Stimulated activated CD8-positive, alpha-beta memory T cell treated with anti-CD3 and anti-CD28 coated beads, Interleukin-12 subunit alpha, Interleukin-12 subunit beta, amount 100 ng/mL, for 4 hours (primary cell): ENCODE measurements around the gene BMF.

ENCODE experiments used
- DNase-seq: peaks from one replicate; pipeline ENCODE4 v3.0.0-alpha.2; 2020; ENCODE audit warnings: low read depth

BMF gene

DNA sequence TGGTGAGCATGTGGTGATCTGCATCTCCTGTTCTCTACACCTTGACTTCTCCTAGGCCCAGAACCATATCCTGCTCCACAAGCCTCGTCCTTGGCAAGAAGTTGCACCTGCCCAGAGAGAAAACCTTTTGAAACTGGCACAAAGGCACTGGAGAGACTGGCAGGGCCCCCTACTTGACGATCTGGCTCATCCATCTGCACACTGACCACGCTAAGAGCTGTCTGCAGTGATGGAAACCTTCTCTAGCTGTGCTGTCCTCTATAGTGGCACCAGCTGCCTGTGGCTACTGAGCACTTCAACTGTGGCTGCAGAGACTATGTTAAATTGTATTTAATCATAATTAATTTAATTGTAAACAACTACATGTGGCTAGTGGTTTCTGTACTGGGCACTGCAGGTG, 43.5 kb downstream of the BMF start:
- no peak for DNase-seq

DNA sequence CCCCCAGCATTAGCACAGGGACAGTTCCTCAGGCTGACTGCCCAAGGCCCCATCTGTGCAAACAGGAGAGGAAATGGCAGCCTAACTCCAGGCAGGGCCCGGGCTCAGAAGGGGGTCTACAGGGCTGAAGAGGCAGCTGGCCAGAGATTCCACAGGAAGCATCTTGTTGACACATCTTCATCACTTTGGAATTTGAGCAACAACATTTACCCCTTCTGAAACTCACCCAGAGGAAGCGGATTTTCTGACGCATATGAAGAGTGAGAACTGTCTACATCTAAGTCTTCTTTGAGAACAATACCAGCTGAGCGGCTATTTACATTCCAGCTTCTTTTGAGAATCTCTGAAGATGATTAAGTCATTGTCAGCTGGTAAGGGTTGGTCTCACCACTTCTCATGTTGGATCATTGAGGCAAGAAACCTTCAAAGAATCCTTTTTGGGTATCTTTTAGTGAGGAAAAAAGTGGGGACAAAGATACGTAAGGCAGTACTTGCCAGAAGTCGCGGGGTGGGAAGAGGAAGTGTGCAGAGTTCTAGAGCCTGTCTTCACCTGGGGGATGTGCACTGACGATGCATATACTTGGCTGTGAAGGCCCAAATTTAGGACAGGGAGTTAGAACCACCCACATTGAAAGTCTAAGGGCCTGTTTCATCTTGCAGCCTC, 44.3 kb downstream of the BMF start:
- DNase-seq, result no peak

DNA sequence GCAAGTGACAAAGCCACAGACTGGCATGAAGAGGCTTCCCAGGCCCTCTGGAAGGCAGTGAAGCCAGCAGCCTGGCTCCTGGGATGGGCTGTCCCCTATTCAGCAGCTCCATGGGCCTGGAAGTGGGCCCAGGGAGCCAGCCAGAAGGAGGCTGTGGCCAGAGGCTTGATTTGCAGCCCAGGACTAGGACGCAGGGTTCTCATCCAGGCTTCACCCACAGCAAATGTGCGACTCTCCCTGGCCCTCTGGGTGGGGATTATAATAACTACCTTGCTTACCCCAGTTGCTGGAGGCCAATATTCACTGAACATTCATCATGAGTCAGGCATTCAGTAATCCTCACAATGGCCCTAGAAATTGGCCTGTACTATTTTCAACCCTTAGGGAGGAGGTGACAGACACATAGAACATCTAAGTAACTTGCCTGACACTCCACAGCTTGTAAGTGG, 45.1 kb downstream of the BMF start:
- no peak for DNase-seq

DNA sequence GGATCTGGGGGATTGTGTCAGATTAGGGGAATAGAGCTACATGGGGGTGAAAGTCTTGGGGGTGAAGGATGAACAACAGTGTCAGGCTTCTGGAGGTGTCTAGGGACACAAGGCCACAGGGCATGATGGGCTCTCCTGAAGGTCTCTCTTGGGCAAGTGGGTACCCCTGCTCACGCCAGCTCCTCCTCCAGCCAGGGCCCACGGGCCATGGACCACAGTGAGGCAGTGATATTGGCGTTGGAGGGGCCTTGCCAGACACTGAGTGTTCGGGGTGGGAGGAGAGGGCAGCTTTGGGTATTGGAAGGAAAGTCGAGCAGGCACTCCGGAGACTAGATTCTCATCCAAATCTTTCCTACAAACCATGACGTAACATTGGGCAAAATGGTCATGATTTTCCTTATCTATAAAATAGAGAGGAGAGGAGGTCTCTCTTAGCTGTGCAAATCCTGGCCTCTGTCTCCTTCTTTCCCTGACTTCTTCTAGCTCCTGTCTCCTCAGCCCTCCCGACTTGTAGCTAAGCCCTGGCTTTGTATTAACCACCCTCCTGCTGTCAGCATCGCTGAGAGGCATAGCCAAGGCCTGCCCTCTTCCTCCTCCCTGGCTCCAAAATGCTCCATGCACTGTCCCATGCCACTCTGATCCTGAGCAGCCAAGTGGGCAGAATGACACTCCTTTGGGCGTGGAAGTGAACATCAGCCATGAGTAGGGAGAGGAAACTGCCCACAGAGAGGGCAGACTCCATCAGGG, 45.7 kb downstream of the BMF start:
- DNase-seq, result no peak

DNA sequence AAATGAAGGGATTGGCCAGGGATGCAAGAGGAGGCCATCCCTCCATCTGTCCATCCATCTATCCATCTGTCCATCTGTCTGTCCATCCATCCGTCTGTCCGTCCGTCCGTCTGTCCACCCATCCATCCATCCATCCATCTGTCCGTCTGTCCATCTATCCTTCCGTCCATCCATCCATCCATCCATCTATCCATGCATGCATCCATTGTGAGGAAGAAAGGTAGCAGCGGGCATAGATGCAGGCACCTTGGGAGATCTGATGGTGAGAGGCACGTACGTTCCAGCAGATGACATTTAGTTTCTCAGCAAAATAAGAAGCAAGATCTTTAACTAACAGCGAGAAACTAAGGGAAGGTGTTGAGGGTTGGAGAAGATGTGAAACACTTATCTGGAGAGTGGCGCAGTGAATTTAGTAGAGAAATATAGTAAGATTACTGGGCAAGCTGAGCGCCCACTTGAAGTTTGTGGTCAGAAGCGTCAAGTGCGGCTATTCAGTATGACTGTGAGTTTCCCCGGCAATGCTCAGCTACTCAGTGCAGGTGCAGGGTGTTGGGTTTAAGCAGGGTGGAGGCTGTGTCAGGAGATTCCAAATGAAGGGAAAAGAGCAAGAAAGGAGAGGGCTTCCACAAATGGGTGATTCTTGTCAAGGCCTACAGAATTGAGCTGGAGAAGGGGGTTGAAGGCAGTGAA, 47.3 kb downstream of the BMF start:
- DNase-seq, result no peak

DNA sequence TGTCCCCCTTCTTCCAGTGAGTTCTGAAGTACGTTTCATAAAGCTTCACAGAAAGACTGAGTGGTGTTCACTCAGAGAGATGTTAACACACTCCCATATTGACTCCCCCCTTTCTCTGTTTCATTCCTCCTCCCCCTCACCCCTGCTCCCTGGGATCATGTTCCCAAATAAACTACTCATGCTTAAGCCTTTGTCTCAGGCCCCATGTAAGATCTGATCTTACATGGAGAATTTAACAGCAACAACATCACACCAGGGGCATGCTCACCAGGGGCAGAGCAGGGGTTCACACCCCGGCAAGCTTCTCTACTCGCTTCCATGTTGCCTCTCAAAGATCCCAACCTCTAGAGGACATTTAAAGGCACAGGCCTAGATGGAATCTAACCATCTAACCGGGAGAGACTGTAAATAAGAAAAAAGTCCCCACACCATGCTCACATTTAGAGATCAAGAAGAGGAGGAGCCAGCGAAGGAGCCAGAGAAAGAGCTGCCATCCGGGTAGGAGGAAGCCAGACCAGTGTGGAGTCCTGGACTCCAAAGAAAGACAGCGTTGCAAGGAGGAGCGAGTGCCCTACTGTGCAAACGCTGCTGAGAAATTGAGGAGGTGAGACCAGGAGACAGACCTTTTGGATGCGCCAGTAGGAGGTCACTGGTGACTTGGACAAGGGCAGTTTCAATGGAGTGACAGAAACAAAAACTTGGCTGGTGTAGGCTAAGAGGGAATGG, 48.3 kb downstream of the BMF start:
- DNase-seq, result no peak

DNA sequence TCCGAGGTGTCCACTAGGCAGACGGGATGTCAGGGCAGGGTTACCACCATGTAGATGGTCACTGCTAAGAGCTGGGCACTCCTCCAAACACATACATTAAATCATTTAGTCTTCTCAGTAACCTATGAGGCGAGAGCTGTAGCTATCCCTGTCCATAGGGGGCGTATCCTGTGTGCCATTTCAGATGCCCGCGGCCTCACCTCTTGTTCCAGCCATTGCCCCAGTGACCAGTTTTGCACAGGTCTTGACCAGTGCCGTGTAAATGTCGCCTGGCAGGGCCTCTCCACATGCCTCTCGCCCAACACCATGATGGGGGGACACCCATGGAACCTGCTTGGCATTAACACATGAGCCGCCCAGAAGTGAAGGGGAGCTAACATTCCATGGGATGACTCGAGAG, 48.9 kb downstream of the BMF start:
- DNase-seq, result no peak

DNA sequence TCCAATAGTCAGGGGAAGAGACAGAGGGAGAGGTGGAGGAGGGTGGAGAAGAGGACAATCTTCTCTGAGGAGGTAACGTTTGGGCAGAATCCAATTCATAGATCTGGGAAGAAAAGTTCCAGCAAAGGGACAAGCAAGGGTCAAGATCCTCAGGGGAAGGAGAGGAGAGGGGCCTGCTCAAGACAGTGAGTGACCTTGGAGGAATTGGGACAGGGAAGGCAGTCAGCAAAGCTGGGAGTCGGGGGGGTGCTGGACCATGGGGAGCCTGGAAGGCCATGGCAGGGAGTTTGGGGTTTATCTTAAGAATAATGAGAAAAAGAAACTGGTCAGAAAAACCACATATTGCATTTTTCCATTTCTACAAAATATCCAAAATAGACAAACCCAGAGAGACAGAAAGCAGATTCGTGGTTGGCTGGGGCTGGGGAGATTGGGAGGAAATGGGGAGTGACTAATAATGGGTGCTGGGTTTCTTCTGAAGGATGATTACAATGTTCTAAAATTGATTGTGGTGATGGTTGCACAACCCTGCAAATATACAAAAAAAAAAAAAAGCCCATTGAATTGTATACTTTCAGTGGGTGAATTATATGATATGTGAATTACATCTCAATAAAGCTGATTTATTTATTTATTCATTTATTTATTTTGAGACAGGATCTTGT, 50.1 kb downstream of the BMF start:
- no peak for DNase-seq

DNA sequence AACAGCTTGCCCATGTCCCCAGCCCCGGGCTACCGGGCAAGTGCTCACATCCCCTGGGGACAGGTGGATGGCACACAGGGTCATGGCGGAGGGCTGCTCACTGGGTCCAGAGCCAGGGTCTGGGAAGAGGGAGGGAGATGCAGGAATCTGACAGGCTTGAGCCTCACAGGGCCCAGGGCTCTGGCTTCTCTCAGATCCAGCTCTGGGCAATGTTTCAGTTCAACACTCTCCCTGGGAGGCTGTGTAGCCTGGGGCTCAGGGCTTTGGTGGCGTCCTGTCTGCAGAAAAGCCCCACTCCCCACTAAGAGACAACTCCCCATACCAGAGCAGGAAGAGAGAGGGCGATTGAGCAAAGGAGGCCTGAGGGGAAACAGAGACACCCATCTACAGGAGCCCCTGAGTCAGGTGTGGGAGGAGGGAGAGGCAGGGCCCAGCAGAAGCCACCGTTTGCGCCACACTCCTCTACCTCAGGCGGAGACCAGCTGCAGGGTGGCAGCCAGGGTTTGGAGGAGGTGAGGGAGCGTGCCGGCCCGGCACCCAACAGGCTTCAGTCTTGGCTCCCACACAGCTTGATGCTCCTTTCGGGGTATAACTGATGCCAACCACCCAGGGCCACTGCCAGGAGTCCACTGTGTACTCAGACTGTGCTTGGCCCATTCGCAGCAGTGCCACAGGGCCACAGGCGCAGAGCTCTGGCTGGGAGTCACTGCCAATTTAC, 52.9 kb downstream of the BMF start:
- no peak for DNase-seq

DNA sequence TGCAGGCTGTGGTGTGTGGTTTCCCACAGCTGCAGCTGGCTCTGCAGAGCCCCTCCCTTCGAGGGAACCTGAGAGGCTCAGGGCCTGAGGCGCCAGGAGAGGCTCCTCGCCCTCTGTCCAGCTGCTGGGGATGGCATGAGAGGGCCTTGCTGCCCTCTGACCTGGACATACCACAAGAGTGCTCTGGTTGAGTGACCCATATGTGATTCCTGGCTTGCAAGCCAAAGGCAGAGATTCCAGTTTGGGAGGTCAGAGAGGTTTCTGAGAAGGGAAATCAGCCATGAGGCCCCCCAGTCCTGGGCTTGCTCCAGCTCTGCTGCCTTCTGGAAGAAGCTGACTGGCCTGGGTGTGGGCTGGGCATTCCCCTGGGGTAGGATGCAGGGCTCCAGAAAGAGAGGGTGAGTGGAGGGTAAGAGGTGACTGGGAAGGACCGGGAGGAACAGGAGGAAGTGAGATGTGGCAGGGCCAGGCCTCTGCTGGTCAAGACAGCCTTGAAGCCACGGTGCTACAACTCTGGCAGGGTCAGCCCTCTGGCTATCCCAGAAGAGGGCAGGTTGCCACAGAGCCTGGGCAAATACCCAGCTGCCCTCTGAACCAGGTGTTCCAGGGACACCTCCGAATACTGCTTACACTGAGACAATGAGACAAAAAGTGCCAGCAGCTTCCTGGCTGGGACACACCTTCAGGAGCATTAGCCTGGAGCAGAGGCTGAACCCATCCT, 53.7 kb downstream of the BMF start:
- no peak for DNase-seq

DNA sequence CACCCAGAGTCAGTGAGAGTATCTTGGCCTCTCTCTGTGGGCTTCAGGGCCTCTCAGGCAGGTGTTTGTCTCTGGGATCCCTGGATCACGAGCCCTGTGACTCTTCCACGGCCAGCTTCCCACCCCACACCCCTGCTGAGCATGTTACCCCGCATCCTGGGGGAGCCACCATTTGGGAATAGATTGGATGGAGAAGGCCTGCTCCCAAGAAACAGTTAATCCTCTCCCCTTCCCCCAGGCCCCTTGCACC, 54.1 kb downstream of the BMF start:
- no peak for DNase-seq

DNA sequence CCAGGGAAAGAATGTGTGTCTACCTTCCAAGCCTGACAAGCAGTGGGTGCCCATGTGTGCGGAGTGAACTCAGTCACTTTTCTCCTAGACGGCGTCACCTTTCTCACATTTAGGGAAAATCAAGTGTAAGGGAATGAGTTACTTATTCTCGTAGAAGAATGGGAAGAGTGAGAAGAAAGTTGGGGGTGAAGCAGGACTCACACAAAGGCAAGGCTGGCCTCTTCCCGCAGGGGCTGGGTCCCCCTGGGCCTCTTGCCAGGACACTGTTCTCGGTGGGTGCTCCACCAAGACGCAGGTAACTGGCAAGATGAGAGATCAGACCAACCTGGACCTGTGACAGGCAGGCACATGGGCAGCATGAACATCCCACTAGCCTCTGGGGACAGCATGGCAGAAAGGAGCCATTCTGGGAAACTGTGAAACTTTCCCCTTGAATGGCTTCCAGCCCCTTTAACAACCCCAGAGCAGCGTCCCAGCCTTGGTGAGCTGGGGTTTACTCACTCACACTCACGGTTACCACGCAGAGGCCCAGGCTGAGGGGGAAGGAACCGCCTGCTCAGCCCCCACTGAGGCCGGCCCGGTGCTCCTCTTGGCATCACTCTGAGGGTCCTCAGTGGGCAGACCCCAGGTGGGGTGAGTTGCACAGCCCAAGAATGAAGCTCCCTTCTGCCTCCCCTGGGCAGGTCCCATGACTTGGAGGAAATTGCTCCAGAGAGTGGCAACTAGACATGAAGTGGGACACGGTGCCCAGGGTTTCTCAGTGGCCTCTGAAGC, 54.7 kb downstream of the BMF start:
- no peak for DNase-seq

DNA sequence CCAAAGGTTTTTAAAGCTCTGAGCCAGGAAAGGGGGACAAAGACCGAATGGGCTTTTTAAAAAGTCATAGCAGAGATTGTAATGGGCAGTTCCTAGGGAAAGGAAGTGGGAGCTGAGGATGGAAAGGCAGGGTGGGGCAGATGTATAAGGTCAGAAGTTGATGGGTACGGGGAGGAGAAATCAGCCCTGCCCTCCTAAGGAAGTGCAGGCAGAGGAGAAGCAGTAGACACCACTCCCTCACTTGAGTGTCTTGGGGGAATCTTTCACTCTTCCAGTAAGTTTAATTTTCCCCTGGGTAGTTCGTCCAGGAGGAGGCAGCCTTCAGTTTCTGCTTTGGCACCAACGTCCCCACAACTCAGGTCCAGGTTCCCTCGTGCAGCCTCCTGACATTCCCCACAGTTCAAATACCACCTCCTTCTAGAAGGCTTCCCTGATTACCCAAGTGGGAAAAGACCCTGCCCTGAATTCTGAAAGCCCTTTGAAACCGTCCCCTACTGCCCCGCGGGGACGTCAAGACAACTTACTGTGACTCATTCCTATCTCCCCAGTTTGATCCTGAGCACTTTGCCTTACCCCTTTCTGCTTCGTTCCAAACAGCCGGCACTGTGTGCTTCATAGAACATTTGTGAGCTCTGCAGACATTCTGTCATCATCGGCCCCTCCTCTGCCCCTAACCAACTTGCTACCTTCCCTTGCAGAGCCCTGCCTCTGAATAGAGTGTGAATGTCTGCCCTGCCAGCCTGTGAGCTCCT, 55.4 kb downstream of the BMF start:
- no peak for DNase-seq

DNA sequence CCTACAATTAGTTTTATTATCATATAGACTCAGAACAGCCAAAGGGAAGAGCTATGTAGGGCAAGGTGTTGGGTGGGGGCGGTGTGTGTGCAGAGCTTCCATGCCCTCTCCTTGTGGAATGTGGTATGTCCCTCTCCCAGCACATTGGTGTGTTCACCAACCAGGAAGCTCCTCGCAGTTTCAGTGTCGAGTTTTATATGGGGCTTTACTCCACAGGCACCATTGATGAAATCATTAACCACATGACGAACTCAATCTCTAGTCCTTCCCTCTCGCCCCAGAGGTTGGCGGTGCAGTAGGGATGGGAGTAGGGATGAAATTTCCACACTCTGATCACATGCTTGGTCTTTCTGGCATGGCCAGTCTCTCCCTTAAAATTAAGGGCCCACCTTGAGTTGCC, 56.1 kb downstream of the BMF start:
- DNase-seq, result no peak

DNA sequence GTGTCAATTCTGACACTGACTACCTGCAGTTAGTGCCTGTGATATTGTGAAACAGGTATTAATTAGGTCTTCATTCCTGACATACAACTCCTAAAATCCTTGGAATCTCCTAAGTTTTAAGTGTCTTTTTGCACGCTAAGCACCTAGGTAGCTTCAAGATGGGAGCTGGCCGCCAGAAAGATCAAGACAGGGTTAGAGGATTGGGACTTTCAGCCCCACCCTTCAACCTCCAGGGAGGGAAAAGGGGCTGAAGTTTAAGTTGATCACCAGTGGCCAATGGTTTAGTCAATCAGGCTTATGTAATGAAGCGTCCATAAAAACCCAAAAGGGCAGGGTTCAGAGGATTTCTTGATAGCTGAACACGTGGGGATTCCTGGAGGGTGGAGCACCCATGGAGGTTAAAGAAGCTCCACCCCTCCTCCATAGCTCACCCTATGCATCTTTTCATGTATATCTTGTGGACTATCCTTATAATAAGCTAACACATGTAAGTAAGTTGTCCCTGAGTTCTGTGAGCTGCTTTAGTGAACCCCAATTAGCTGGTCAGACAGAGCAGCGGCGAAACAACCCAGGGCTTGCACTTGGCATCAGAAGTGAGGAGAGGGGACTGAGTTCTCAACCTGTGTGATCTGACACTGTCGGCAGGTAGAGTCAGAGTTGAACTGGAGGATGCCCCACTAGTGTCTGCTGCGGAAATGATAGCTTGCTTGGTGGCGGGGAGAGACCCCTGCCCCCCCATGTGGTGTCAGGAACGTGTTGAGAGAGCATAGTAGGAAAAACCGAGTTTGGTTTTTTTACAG, 56.9 kb downstream of the BMF start:
- no peak for DNase-seq

DNA sequence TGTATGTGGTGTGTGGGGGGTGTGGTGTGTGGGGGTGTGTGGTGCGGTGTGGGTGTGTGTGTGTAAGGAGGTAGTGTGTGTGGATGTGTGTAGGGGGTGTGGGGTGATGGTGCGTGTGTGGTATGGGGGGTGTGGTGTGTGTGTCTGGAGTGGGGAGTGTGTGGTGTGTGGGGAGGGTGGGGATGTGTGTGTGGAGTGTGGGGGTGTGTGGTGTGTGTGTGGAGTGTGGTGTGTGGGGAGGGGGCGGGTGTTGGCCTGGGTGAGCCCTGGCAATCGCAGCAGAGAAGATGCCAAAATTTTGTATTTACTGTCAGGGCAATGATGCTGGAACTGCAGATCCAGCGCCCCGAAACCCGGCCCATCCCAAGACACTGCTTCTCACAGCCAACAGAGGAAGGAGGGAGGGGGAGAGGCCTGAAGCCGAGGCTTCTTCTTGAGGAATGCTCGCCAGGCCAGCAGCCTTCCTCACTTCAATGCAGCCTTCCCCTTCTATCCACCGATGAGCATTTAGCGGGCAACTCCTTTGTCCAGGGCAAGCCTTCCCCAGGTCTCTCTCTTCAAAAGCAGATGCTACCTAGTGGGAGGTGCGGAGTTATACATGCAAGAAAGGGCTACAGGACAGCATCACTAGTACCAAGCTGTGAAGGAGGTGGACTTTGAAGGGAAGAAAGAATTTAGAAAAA, 57.8 kb downstream of the BMF start:
- DNase-seq, result no peak

DNA sequence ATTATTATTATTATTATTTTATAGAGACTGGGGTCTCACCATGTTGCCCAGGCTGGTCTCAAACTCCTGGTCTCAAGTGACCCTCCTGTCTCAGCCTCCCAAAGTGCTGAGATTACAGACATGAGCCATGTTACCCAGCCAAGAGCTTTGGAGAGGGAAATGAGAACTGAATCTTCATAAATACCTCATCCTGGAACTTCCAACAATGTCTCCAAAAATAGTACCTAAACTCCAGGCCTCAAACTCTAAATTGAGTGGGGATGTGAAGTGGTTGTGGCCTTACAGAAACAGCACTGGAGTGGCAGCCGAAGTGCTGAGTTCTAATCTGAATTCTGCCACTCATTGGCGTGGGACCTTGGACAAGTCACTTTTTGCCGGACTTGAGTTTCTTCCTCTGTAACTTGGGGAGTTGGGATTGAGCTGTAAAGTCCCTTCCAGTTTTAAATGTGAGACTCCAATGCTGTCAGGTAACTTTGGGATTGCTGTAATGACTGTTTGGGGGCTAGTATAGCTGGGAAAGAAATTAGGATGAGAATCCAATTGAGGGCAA, 59.7 kb downstream of the BMF start:
- DNase-seq, result no peak
